H9 (cell line): ENCODE measurements around the gene OFD1. TPM values are rescaled to one million over a fixed set of nuclear protein-coding genes. Genes with fewer than 3 reads are reported as not detected.

Experiments used
- DNase-seq: peaks from one replicate; pipeline ENCODE4 v3.0.0-alpha.2; 2017
- H2AFZ ChIP-seq: one replicate; pipeline ENCODE4 v1.6.1; 2013; ENCODE audit warnings: mild to moderate bottlenecking, low read length, control low read depth, moderate library complexity
- H2AK5ac ChIP-seq: 2 replicates; pipeline ENCODE4 v1.6.1; 2013; ENCODE audit warnings: low read length, control low read depth, mixed read lengths; ENCODE audit not compliant: insufficient read length
- H2BK120ac ChIP-seq: one replicate; pipeline ENCODE4 v1.6.1; 2013; ENCODE audit warnings: low read depth, mild to moderate bottlenecking, low read length, control low read depth, inconsistent platforms; ENCODE audit not compliant: poor library complexity, severe bottlenecking
- H2BK12ac ChIP-seq: 2 replicates; pipeline ENCODE4 v1.6.1; 2013; ENCODE audit warnings: low read length, control low read depth, mixed read lengths, low read depth; ENCODE audit not compliant: insufficient read length
- H2BK15ac ChIP-seq: 2 replicates; pipeline ENCODE4 v1.6.1; 2013; ENCODE audit warnings: low read depth, low read length, control low read depth
- H2BK20ac ChIP-seq: one replicate; pipeline ENCODE4 v1.6.1; 2013; ENCODE audit warnings: low read depth, mild to moderate bottlenecking, low read length, control low read depth, inconsistent platforms; ENCODE audit not compliant: poor library complexity, severe bottlenecking
- H2BK5ac ChIP-seq: 2 replicates; pipeline ENCODE4 v1.6.1; 2013; ENCODE audit warnings: low read length, control low read depth, mixed read lengths; ENCODE audit not compliant: insufficient read length
- H3K14ac ChIP-seq: 2 replicates; pipeline ENCODE4 v1.6.1; 2013; ENCODE audit warnings: low read length, control low read depth; ENCODE audit not compliant: insufficient read depth
- H3K18ac ChIP-seq: 2 replicates; pipeline ENCODE4 v1.6.1; 2013; ENCODE audit warnings: low read depth, mild to moderate bottlenecking, mixed read lengths, low read length, control low read depth; ENCODE audit not compliant: insufficient read length
- H3K23ac ChIP-seq: 2 replicates; pipeline ENCODE4 v1.6.1; 2013; ENCODE audit warnings: low read length, control low read depth, mixed read lengths, low read depth; ENCODE audit not compliant: insufficient read length
- H3K23me2 ChIP-seq: 2 replicates; pipeline ENCODE4 v1.6.1; 2013; ENCODE audit warnings: low read depth, mild to moderate bottlenecking, mixed read lengths, low read length, control low read depth; ENCODE audit not compliant: insufficient read length, poor library complexity, severe bottlenecking
- H3K27ac ChIP-seq: 2 replicates; pipeline ENCODE4 v1.5.1; 2013; ENCODE audit warnings: low read length, control low read depth, mixed read lengths, low read depth; ENCODE audit not compliant: insufficient read length
- H3K27me3 ChIP-seq: 2 replicates; pipeline ENCODE4 v1.6.1; 2013; ENCODE audit warnings: low read length, control low read depth, inconsistent platforms; ENCODE audit not compliant: insufficient read depth
- H3K4ac ChIP-seq: 2 replicates; pipeline ENCODE4 v1.6.1; 2013; ENCODE audit warnings: low read depth, mild to moderate bottlenecking, control low read depth, inconsistent platforms, low read length, moderate library complexity
- H3K4me1 ChIP-seq: 2 replicates; pipeline ENCODE4 v1.6.1; 2013; ENCODE audit warnings: low read length, control low read depth, inconsistent platforms; ENCODE audit not compliant: insufficient read depth
- H3K4me2 ChIP-seq: 2 replicates; pipeline ENCODE4 v1.6.1; 2013; ENCODE audit warnings: low read length, control low read depth, mixed read lengths; ENCODE audit not compliant: insufficient read length, insufficient read depth
- H3K56ac ChIP-seq: 2 replicates; pipeline ENCODE4 v1.6.1; 2013; ENCODE audit warnings: low read depth, mild to moderate bottlenecking, mixed read lengths, low read length, control low read depth; ENCODE audit not compliant: insufficient read length
- H3K79me1 ChIP-seq: 2 replicates; pipeline ENCODE4 v1.6.1; 2013; ENCODE audit warnings: low read depth, mild to moderate bottlenecking, moderate library complexity, low read length, control low read depth, inconsistent platforms; ENCODE audit not compliant: insufficient read depth, poor library complexity, severe bottlenecking
- H3K79me2 ChIP-seq: 2 replicates; pipeline ENCODE4 v1.6.1; 2013; ENCODE audit warnings: low read length, control low read depth, inconsistent platforms; ENCODE audit not compliant: insufficient read depth
- H3K9ac ChIP-seq: 2 replicates; pipeline ENCODE4 v1.6.1; 2013; ENCODE audit warnings: low read length, control low read depth, mixed read lengths; ENCODE audit not compliant: insufficient read length; ENCODE audit errors: extremely low read depth
- H3K9me3 ChIP-seq: one replicate; pipeline ENCODE4 v1.6.1; 2013; ENCODE audit warnings: low read depth, low read length, inconsistent platforms; ENCODE audit not compliant: control insufficient read depth
- H3T11ph ChIP-seq: one replicate; pipeline ENCODE4 v1.6.1; 2013; ENCODE audit warnings: mild to moderate bottlenecking, low read length, control low read depth, inconsistent platforms
- H4K20me1 ChIP-seq: one replicate; pipeline ENCODE4 v1.6.1; 2013; ENCODE audit not compliant: control insufficient read depth, insufficient read length, insufficient read depth
- H4K5ac ChIP-seq: 2 replicates; pipeline ENCODE4 v1.6.1; 2013; ENCODE audit warnings: low read depth, mild to moderate bottlenecking, mixed read lengths, low read length, control low read depth; ENCODE audit not compliant: insufficient read length
- H4K8ac ChIP-seq: replicated peaks from 2 replicates; pipeline ENCODE4 v1.6.1; 2013; ENCODE audit warnings: low read length, control low read depth, mixed read lengths, low read depth; ENCODE audit not compliant: insufficient read length
- H4K91ac ChIP-seq: 2 replicates; pipeline ENCODE4 v1.6.1; 2013; ENCODE audit warnings: low read depth, mild to moderate bottlenecking, moderate library complexity, mixed read lengths, low read length, control low read depth; ENCODE audit not compliant: insufficient read length
- H3K27ac Mint-ChIP-seq, 3 experiments: 2 replicates in 2 of 3; 3 replicates in 1 of 3; pipeline ENCODE4 v1.8.0; 2020 to 2021; ENCODE audit warnings: mixed read lengths in 3 of 3, mild to moderate bottlenecking in 1 of 3, moderate library complexity in 1 of 3
- H3K27me3 Mint-ChIP-seq: 2 replicates; pipeline ENCODE4 v1.8.0; 2021; ENCODE audit warnings: low read depth, mild to moderate bottlenecking, moderate library complexity, mixed read lengths
- H3K36me3 Mint-ChIP-seq, 3 experiments: 2 replicates in 2 of 3; 3 replicates in 1 of 3; pipeline ENCODE4 v1.8.0; 2020 to 2021; ENCODE audit warnings: low read depth in 3 of 3, mixed read lengths in 3 of 3; ENCODE audit not compliant: insufficient read depth in 1 of 3
- H3K4me1 Mint-ChIP-seq, 2 experiments: 2 replicates each; pipeline ENCODE4 v1.8.0; 2020; ENCODE audit warnings: mixed read lengths in 2 of 2
- H3K4me3 Mint-ChIP-seq, 2 experiments: 2 replicates in 1 of 2; 3 replicates in 1 of 2; pipeline ENCODE4 v1.8.0; 2020 to 2021; ENCODE audit warnings: mild to moderate bottlenecking in 2 of 2, mixed read lengths in 2 of 2, moderate library complexity in 1 of 2
- H3K9me3 Mint-ChIP-seq, 2 experiments: 2 replicates in 1 of 2; 3 replicates in 1 of 2; pipeline ENCODE4 v1.8.0; 2020; ENCODE audit warnings: mild to moderate bottlenecking in 2 of 2, mixed read lengths in 2 of 2, moderate library complexity in 1 of 2
- CTCF ChIP-seq: fragments of 200-600 bp; sonication (generic); conservative IDR thresholded peaks from 3 replicates; pipeline ENCODE4 v1.8.0; 2021; ENCODE audit warnings: antibody characterized with exemption, mild to moderate bottlenecking
- whole genome bisulfite sequencing: extraction: QIAGEN DNeasy Blood & Tissue Kit; methylation state at CpG from one replicate; pipeline ENCODE4 v1.1.7; 2013; ENCODE audit warnings: missing lambda C conversion rate, low lambda C conversion rate, mixed read lengths; ENCODE audit not compliant: insufficient read length; ENCODE audit errors: extremely low coverage; 5-methylcytosine and 5-hydroxymethylcytosine counted together
- total RNA-seq: library from RNA; stranded (reverse); gene quantifications from 2 replicates; pipeline ENCODE4 v1.2.1, GENCODE V29; 2021

The OFD1 gene
- total RNA-seq, 1 experiment from 2014 or later, result 36.0 TPM

GRCh38 chrX:13805241-13805640 is 70.7 kb downstream of the OFD1 start:
- Histone ChIP-seq H2BK20ac (no peak overlapping the region), H4K91ac (no peak overlapping the region), H2BK12ac (no peak overlapping the region), H3K56ac (no peak overlapping the region), H3K4ac (no peak overlapping the region), H3K23ac (no peak overlapping the region), H4K8ac (no peak overlapping the region), H3K9ac (no peak overlapping the region), H3K79me1 (no peaks in the 10 kb centered on the region), H3K14ac (no peak overlapping the region), H3K23me2 (no peaks in the 10 kb centered on the region), H2BK15ac (no peak overlapping the region), H2BK5ac (no peak overlapping the region), H3K9me3 (no peaks in the 10 kb centered on the region), H3K79me2 (peaks cover 6% of the 10 kb centered on the region; the same call in 1 of the 2 replicates), H3T11ph (no peak overlapping the region), H4K5ac (no peak overlapping the region), H2AFZ (no peak overlapping the region), H4K20me1 (no peaks in the 10 kb centered on the region), H3K27ac (no peak overlapping the region), H2BK120ac (no peak overlapping the region), H3K4me2 (no peak overlapping the region), H3K18ac (no peak overlapping the region), H3K27me3 (no peaks in the 10 kb centered on the region; the same call in 1 of the 2 replicates), H2AK5ac (no peak overlapping the region), H3K4me1 (peaks cover 11% of the 10 kb centered on the region)
- H3K9me3 Mint-ChIP-seq, result peaks cover 18 to 29% of the 10 kb centered on the region in 2 experiments
- no peak for DNase-seq
- H3K36me3 Mint-ChIP-seq, result peaks cover 0 to 11% (median 10%) of the 10 kb centered on the region in 3 experiments; a peak in 4 of 7 replicates
- H3K27me3 Mint-ChIP-seq, result no peaks in the 10 kb centered on the region
- no peak overlapping the region for H3K27ac Mint-ChIP-seq
- H3K4me3 Mint-ChIP-seq, result no peak overlapping the region
- H3K4me1 Mint-ChIP-seq, result peaks cover 32 to 44% of the 10 kb centered on the region in 2 experiments
- no peak for TF ChIP-seq CTCF
- WGBS, result no CpG with 5 or more reads among the region's 2 CpGs
